AG09309 (cell line): ENCODE data around the gene LRRC37B.

Experiments
- DNase-seq: peaks from one replicate; pipeline ENCODE4 v3.0.0-alpha.2; 2010; ENCODE audit warnings: low read depth
- H3K4me3 ChIP-seq: 2 replicates; pipeline ENCODE4 v1.5.1; 2011; ENCODE audit warnings: mild to moderate bottlenecking, low read depth, low read length, moderate library complexity; ENCODE audit not compliant: control insufficient read depth
- CTCF ChIP-seq: IDR thresholded peaks from 2 replicates; pipeline ENCODE4 v1.5.1; 2011; ENCODE audit warnings: mild to moderate bottlenecking, low read depth, low read length, inconsistent platforms; ENCODE audit not compliant: insufficient read depth, control insufficient read depth; ENCODE audit errors: missing control alignments

The LRRC37B gene

DNA sequence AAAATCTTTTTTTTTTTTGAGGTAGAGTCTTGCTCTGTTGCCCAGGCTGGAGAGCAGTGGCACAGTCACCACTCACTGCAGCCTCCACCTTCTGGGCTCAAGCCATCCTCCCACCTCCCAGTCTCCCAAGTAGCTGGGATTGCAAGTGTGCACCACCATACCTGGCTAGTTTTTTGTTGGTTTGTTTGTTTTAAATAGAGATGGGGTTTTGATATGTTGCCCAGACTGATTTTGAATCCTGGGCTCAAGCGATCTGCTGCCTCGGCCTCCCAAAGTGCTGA, 2.0 kb downstream of the LRRC37B start:
- H3K4me3 ChIP-seq: no peak overlapping the region; the same call in 1 of the 2 replicates
- no peak for DNase-seq
- no peak for TF ChIP-seq CTCF

- TF ChIP-seq CTCF: no peak
- H3K4me3 ChIP-seq: no peak overlapping the region
- no peak for DNase-seq
Measured at GRCh38 chr17:32010114-32010513, 2.9 kb downstream of the LRRC37B start.

GRCh38 chr17:32015245-32016013, 8.2 kb downstream of the LRRC37B start:
- H3K4me3 ChIP-seq: no peak overlapping the region
- DNase-seq: no peak
- TF ChIP-seq CTCF: no peak

- no peak for DNase-seq
- TF ChIP-seq CTCF: no peak
- H3K4me3 ChIP-seq: no peak overlapping the region
Measured at GRCh38 chr17:32016231-32016630, 9.0 kb downstream of the LRRC37B start.

- no peak for TF ChIP-seq CTCF
- no peak for DNase-seq
- H3K4me3 ChIP-seq: no peak overlapping the region
Measured at GRCh38 chr17:32019228-32019627, 12.0 kb downstream of the LRRC37B start.

DNA sequence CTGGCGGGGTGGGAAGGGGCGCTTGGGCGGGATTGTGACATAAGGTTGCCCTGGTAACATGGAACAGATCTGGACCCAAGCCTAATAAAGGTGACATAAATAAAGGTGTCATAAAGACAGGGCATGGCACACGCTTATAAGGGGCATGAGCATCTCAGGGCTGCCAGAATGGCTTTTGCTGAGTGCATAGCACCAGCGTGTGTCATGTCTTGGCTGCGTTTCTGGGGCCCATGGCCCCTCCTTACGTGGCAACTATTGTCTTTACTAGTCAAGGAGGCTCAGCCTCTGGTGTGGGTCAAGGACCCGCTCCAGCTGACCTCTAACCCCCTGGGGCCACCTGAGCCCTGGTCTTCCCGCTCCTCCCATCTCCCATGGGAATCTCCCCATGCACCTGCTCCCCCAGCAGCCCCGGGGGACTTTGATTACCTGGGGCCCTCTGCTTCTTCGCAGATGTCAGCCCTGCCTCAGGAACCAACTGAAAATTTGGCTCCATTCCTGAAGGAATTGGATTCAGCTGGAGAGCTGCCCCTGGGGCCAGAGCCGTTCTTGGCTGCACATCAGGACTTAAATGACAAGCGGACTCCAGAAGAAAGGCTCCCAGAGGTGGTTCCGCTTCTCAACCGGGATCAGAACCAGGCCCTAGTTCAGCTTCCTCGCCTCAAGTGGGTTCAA, 13.9 kb downstream of the LRRC37B start:
- no peak overlapping the region for H3K4me3 ChIP-seq
- no peak for DNase-seq
- no peak for TF ChIP-seq CTCF
